SK-N-SH (cell line): ENCODE measurements around the gene SFSWAP. TPM values are rescaled to one million over a fixed set of nuclear protein-coding genes. Genes with fewer than 3 reads are reported as not detected.

ENCODE experiments used
- CTCF ChIA-PET: fragments of 300-600, 350-600 bp; formaldehyde crosslinking; extraction: SDS; loops from one replicate; lab custom pipeline; 2021; lab: Yijun Ruan, JAX
- POLR2A ChIA-PET: fragments of 350-600 bp; sonication (Branson Sonifier 250); formaldehyde crosslinking; extraction: SDS; loops from one replicate; lab custom pipeline; 2020; ENCODE audit warnings: antibody characterized with exemption, inconsistent platforms; lab: Yijun Ruan, JAX
- DNase-seq: peaks from one replicate; pipeline ENCODE4 v3.0.0; 2012
- H2AFZ ChIP-seq: fragments of 200-600 bp; sonication (generic); 2 replicates; pipeline ENCODE4 v1.8.1; 2016; ENCODE audit warnings: antibody characterized with exemption, mild to moderate bottlenecking, low read depth
- H3F3A ChIP-seq: fragments of 200-600 bp; sonication (generic); replicated peaks from 2 replicates; pipeline ENCODE3; 2016; ENCODE audit warnings: antibody characterized with exemption, mild to moderate bottlenecking; ENCODE audit not compliant: insufficient read depth
- H3K27ac ChIP-seq, 2 experiments: fragments of 200-500 bp in 1 of 2; fragments of 200-600 bp in 1 of 2; sonication (Bioruptor generic) in 1 of 2; sonication (generic), shearing (Covaris generic) in 1 of 2; 2 replicates each; pipeline versions ENCODE4 v1.5.1 to v1.6.1; 2014 to 2016; ENCODE audit warnings: low read depth in 2 of 2, inconsistent platforms in 1 of 2, low read length in 1 of 2, mild to moderate bottlenecking in 1 of 2, mixed read lengths in 1 of 2
- H3K27me3 ChIP-seq: fragments of 200-600 bp; sonication (generic), shearing (Covaris generic); 2 replicates; pipeline ENCODE4 v1.6.1; 2016; ENCODE audit warnings: mixed run types; ENCODE audit not compliant: insufficient read depth
- H3K36me3 ChIP-seq, 2 experiments: fragments of 200-500 bp in 1 of 2; fragments of 200-600 bp in 1 of 2; sonication (Bioruptor generic) in 1 of 2; sonication (generic) in 1 of 2; replicated peaks in 1 of 2; 2 replicates each; pipeline versions ENCODE3 to v1.5.1; 2014 to 2016; ENCODE audit warnings: low read length in 1 of 2, mild to moderate bottlenecking in 1 of 2; ENCODE audit not compliant: insufficient read depth in 2 of 2, control insufficient read depth in 1 of 2
- H3K4me1 ChIP-seq, 2 experiments: fragments of 200-500 bp in 1 of 2; fragments of 200-600 bp in 1 of 2; sonication (Bioruptor generic) in 1 of 2; sonication (generic), shearing (Covaris generic) in 1 of 2; 2 replicates each; pipeline versions ENCODE4 v1.5.1 to v1.6.1; 2014 to 2016; ENCODE audit warnings: low read depth in 1 of 2, low read length in 1 of 2, mixed run types in 1 of 2; ENCODE audit not compliant: insufficient read depth in 2 of 2, control insufficient read depth in 1 of 2
- H3K4me2 ChIP-seq: fragments of 200-600 bp; sonication (generic), shearing (Covaris generic); 2 replicates; pipeline ENCODE4 v1.6.1; 2017; ENCODE audit warnings: mixed run types
- H3K4me3 ChIP-seq, 2 experiments: fragments of 200-500 bp in 1 of 2; fragments of 200-600 bp in 1 of 2; sonication (Bioruptor generic) in 1 of 2; sonication (generic), shearing (Covaris generic) in 1 of 2; 2 replicates each; pipeline versions ENCODE4 v1.5.1 to v1.8.1; 2014 to 2016; ENCODE audit warnings: low read depth in 2 of 2, inconsistent platforms in 1 of 2, low read length in 1 of 2, mild to moderate bottlenecking in 1 of 2, mixed read lengths in 1 of 2, moderate library complexity in 1 of 2
- H3K79me2 ChIP-seq: fragments of 200-600 bp; sonication (generic); 2 replicates; pipeline ENCODE4 v1.8.1; 2017; ENCODE audit warnings: mild to moderate bottlenecking; ENCODE audit not compliant: insufficient read depth
- H3K9ac ChIP-seq: fragments of 200-600 bp; sonication (generic); 2 replicates; pipeline ENCODE4 v1.6.1; 2017; ENCODE audit warnings: mixed run types
- H3K9me2 ChIP-seq: fragments of 200-600 bp; sonication (generic); 2 replicates; pipeline ENCODE4 v1.6.1; 2017; ENCODE audit warnings: mixed run types
- H3K9me3 ChIP-seq: fragments of 200-600 bp; sonication (generic); 2 replicates; pipeline ENCODE4 v1.6.1; 2017; ENCODE audit warnings: mixed run types, mild to moderate bottlenecking, moderate library complexity
- H4K20me1 ChIP-seq: fragments of 200-600 bp; sonication (generic); 2 replicates; pipeline ENCODE4 v1.6.1; 2017; ENCODE audit warnings: mild to moderate bottlenecking, mixed run types; ENCODE audit not compliant: insufficient read depth
- CHD2 ChIP-seq: fragments of 150-350 bp; IDR thresholded peaks from 2 replicates; pipeline ENCODE4 v1.6.1; 2018; ENCODE audit warnings: low read length; ENCODE audit not compliant: partially characterized antibody
- ELF1 ChIP-seq: IDR thresholded peaks from 2 replicates; pipeline ENCODE4 v1.4.0; 2012
- FOSL2 ChIP-seq: IDR thresholded peaks from 2 replicates; pipeline ENCODE4 v1.4.0; 2012; ENCODE audit warnings: low read depth, mild to moderate bottlenecking, moderate library complexity, borderline replicate concordance
- JUND ChIP-seq: IDR thresholded peaks from 2 replicates; pipeline ENCODE4 v1.4.0; 2012
- NFIC ChIP-seq: IDR thresholded peaks from 2 replicates; pipeline ENCODE4 v1.4.0; 2012; ENCODE audit warnings: borderline replicate concordance
- RCOR1 ChIP-seq: fragments of 150-350 bp; IDR thresholded peaks from 2 replicates; pipeline ENCODE4 v1.6.1; 2017; ENCODE audit warnings: antibody characterized with exemption, low read length
- RFX5 ChIP-seq: IDR thresholded peaks from 2 replicates; pipeline ENCODE4 v1.6.1; 2012; ENCODE audit warnings: mild to moderate bottlenecking, improper control_type of control experiment, low read length
- YY1 ChIP-seq: IDR thresholded peaks from 2 replicates; pipeline ENCODE4 v1.4.0; 2012; ENCODE audit warnings: low read depth, mild to moderate bottlenecking
- WGBS: methylation state at CpG from one replicate; pipeline ENCODE4 v1.1.6; 2017; ENCODE audit warnings: low lambda C conversion rate; 5-methylcytosine and 5-hydroxymethylcytosine counted together
- polyA plus RNA-seq, 3 experiments: library from polyadenylated mRNA; depleted of rRNA; stranded (reverse); fragments of >200 nt; gene quantifications; 2 replicates each; pipeline ENCODE4 v1.2.3, GENCODE V29; 2012
- TF ChIP-seq, protein P1 (sequence below): fragments of 150-350 bp; IDR thresholded peaks from 2 replicates; pipeline ENCODE4 v1.6.1; 2017; ENCODE audit warnings: antibody characterized with exemption, low read length, low read depth, borderline replicate concordance
- TF ChIP-seq, protein P2 (sequence below): IDR thresholded peaks from 2 replicates; pipeline ENCODE4 v1.6.1; 2012; ENCODE audit warnings: mild to moderate bottlenecking, low read depth, low read length, moderate library complexity
- TF ChIP-seq, protein P3 (sequence below): fragments of 150-350 bp; IDR thresholded peaks from 2 replicates; pipeline ENCODE4 v1.6.1; 2016; ENCODE audit warnings: mild to moderate bottlenecking, low read depth, low read length

The SFSWAP gene
- polyA plus RNA-seq, 1 of the 3 experiments (the other 2 are of a cell fraction) = 27.9 TPM

DNA sequence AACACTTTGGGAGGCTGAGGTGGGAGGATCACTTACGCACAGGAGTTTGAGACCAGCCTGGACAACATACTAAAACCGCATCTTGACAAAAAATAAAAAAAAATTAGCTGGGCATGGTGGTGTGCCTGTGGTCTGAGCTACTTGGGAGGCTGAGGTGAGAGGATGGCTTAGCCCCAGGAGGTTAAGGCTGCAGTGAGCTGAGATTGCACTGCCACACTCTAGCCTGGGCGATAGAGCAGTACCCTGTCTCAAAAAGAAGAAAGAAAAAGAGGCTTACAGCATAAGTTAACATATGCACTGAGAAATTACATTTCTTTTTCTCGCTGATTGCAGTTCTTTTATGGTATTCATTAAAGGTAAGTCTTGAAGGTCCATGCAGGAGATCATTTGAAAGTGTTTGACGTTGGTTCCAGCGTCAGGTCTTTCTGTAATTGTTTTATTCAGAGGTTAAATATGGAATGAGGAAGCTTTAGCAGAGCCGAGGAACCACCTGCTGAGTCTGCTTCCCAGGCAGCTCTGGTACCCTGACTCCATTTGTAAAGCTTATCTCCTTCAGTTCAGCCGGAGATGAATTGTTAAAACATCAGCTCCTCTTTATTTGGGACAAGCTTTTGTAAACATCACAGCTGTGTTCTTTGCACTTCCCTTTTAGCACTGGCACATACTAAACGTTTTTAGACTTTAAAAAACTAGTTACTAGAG, 18.5 kb downstream of the SFSWAP start:
- Histone ChIP-seq H3K9me3 (no peaks in the 10 kb centered on the region), H3K36me3 (peaks cover 68 to 92% of the 10 kb centered on the region in 2 experiments), H2AFZ (no peak overlapping the region), H3K4me1 (no peaks in the 10 kb centered on the region), H3F3A (no peaks in the 10 kb centered on the region), H3K4me3 (no peak overlapping the region), H3K27me3 (no peaks in the 10 kb centered on the region), H3K4me2 (no peak overlapping the region), H3K9me2 (no peaks in the 10 kb centered on the region), H3K27ac (no peak overlapping the region), H3K79me2 (peaks cover 11% of the 10 kb centered on the region; the same call in 1 of the 2 replicates), H3K9ac (no peak overlapping the region), H4K20me1 (no peaks in the 10 kb centered on the region)
- CTCF ChIA-PET = interaction anchor here (0.6 kb wide), 1 partner anchor 8 kb away, joined by 3 read pairs; no protein-coding TSS in a partner anchor
- TF ChIP-seq RFX5 = no peak
- no peak for TF ChIP-seq YY1
- no peak for TF ChIP-seq FOSL2
- TF ChIP-seq JUND = no peak
- no peak for TF ChIP-seq NFIC
- TF ChIP-seq, protein P1, sequence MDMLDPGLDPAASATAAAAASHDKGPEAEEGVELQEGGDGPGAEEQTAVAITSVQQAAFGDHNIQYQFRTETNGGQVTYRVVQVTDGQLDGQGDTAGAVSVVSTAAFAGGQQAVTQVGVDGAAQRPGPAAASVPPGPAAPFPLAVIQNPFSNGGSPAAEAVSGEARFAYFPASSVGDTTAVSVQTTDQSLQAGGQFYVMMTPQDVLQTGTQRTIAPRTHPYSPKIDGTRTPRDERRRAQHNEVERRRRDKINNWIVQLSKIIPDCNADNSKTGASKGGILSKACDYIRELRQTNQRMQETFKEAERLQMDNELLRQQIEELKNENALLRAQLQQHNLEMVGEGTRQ = no peak
- TF ChIP-seq, protein P2, sequence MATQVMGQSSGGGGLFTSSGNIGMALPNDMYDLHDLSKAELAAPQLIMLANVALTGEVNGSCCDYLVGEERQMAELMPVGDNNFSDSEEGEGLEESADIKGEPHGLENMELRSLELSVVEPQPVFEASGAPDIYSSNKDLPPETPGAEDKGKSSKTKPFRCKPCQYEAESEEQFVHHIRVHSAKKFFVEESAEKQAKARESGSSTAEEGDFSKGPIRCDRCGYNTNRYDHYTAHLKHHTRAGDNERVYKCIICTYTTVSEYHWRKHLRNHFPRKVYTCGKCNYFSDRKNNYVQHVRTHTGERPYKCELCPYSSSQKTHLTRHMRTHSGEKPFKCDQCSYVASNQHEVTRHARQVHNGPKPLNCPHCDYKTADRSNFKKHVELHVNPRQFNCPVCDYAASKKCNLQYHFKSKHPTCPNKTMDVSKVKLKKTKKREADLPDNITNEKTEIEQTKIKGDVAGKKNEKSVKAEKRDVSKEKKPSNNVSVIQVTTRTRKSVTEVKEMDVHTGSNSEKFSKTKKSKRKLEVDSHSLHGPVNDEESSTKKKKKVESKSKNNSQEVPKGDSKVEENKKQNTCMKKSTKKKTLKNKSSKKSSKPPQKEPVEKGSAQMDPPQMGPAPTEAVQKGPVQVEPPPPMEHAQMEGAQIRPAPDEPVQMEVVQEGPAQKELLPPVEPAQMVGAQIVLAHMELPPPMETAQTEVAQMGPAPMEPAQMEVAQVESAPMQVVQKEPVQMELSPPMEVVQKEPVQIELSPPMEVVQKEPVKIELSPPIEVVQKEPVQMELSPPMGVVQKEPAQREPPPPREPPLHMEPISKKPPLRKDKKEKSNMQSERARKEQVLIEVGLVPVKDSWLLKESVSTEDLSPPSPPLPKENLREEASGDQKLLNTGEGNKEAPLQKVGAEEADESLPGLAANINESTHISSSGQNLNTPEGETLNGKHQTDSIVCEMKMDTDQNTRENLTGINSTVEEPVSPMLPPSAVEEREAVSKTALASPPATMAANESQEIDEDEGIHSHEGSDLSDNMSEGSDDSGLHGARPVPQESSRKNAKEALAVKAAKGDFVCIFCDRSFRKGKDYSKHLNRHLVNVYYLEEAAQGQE = no peak
- TF ChIP-seq, protein P3, sequence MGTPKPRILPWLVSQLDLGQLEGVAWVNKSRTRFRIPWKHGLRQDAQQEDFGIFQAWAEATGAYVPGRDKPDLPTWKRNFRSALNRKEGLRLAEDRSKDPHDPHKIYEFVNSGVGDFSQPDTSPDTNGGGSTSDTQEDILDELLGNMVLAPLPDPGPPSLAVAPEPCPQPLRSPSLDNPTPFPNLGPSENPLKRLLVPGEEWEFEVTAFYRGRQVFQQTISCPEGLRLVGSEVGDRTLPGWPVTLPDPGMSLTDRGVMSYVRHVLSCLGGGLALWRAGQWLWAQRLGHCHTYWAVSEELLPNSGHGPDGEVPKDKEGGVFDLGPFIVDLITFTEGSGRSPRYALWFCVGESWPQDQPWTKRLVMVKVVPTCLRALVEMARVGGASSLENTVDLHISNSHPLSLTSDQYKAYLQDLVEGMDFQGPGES = no peak
- TF ChIP-seq RCOR1 = no peak
- TF ChIP-seq CHD2 = no peak
- no peak for TF ChIP-seq ELF1
- POLR2A ChIA-PET = no interaction called here
- DNase-seq = no peak
- 88% methylated on average over 9 of the region's 9 CpGs for WGBS
